ENCODE measurements around the gene SHROOM3.

The SHROOM3 gene

GRCh38 chr4:76597423-76597979, 162.5 kb downstream of the SHROOM3 start:
- H3K4me3 ChIP-seq (ENCODE audit: low read depth, low read length) = no peak overlapping the region
- TF ChIP-seq POLR2A (IDR thresholded peaks at IDR 0.05; ENCODE audit: extremely low read depth, insufficient read length) = no peak
- no peak for TF ChIP-seq MAX (IDR thresholded peaks at IDR 0.05; ENCODE audit: low read depth, low read length)
- TF ChIP-seq CTCF (IDR thresholded peaks at IDR 0.05; ENCODE audit: low read depth, low read length) = no peak
- TF ChIP-seq MYC (IDR thresholded peaks at IDR 0.05; ENCODE audit: low read depth, low read length) = no peak
- no peak for DNase-seq (ENCODE audit: low read depth)

GRCh38 chr4:76600447-76600846, 165.4 kb downstream of the SHROOM3 start:
- TF ChIP-seq MYC (IDR thresholded peaks at IDR 0.05; ENCODE audit: low read depth, low read length) (no peak), CTCF (IDR thresholded peaks at IDR 0.05; ENCODE audit: low read depth, low read length) (no peak), POLR2A (IDR thresholded peaks at IDR 0.05; ENCODE audit: extremely low read depth, insufficient read length) (no peak), MAX (IDR thresholded peaks at IDR 0.05; ENCODE audit: low read depth, low read length) (no peak)
- no peak overlapping the region for H3K4me3 ChIP-seq (ENCODE audit: low read depth, low read length)
- no peak for DNase-seq (ENCODE audit: low read depth)

GRCh38 chr4:76601791-76602190, 166.8 kb downstream of the SHROOM3 start:
- DNase-seq (ENCODE audit: low read depth) = peak; percentile 3
- TF ChIP-seq POLR2A (IDR thresholded peaks at IDR 0.05; ENCODE audit: extremely low read depth, insufficient read length) = no peak
- TF ChIP-seq MAX (IDR thresholded peaks at IDR 0.05; ENCODE audit: low read depth, low read length) = no peak
- no peak for TF ChIP-seq MYC (IDR thresholded peaks at IDR 0.05; ENCODE audit: low read depth, low read length)
- no peak for TF ChIP-seq CTCF (IDR thresholded peaks at IDR 0.05; ENCODE audit: low read depth, low read length)

GRCh38 chr4:76605099-76605563, 170.1 kb downstream of the SHROOM3 start:
- DNase-seq (ENCODE audit: low read depth) = no peak

More at GRCh38 chr4:76601791-76602190, 166.8 kb downstream of the SHROOM3 start:
- H3K4me3 ChIP-seq (ENCODE audit: low read depth, low read length) = no peak overlapping the region

GRCh38 chr4:76606645-76607265, 171.7 kb downstream of the SHROOM3 start:
- H3K4me3 ChIP-seq (ENCODE audit: low read depth, low read length) = no peak overlapping the region
- no peak for TF ChIP-seq CTCF (IDR thresholded peaks at IDR 0.05; ENCODE audit: low read depth, low read length)
- no peak for DNase-seq (ENCODE audit: low read depth)

More at GRCh38 chr4:76605099-76605563, 170.1 kb downstream of the SHROOM3 start:
- TF ChIP-seq CTCF (IDR thresholded peaks at IDR 0.05; ENCODE audit: low read depth, low read length) (no peak), MAX (IDR thresholded peaks at IDR 0.05; ENCODE audit: low read depth, low read length) (no peak), POLR2A (IDR thresholded peaks at IDR 0.05; ENCODE audit: extremely low read depth, insufficient read length) (no peak), MYC (IDR thresholded peaks at IDR 0.05; ENCODE audit: low read depth, low read length) (no peak)
- no peak overlapping the region for H3K4me3 ChIP-seq (ENCODE audit: low read depth, low read length)

Data from NB4 (cell line).